Measurements from ENCODE around the gene EXOC3L2.
"Not testable (repeated sequence)": the region's sequence is repeated elsewhere in the genome, so short reads cannot be mapped to it uniquely, and the experiment has no call there.

The EXOC3L2 gene

GRCh38 chr19:45245334-45245787, at the start of gene EXOC3L2:
TSS of gene EXOC3L2 (minus strand) at chr19:45245407. CDS start at chr19:45239045, 6,362 bp downstream.
- DNase-seq (ENCODE audit: low read depth in 2 of 2), result no peak

DNA sequence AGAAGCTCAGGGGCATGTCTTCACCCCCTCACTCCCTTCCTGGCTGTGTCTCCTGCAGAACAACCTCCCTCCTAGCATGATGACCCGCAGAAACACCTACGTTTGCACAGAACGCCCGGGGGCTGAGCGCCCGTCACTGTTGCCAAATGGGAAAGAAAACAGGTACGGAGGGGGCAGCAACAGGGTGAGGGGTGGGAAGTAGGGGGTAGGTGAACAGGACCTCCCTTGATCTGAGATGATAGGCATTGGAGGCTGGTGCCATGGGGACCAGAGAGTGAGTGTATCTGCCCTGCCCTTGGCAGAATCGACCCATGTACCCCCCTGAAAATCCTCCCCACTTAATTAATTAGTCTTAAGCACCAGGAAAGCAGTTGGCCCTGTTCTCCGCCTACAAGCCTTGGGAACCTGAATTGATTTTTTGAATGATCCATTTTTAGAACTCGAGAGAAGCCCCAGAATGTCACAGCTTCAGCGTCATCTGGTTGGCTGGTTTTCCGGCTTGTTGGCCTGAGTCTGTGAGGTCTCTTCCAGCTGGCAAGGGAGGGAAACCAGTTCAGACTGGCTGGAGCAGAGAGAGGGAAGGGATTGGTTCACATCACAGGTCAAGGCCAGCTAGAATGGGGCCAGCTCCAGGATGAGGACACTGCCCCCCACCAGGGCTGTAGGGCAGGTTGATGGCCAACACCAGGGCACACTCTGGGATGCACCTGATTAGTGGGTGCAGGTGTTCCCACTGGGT, 49.3 kb upstream of the EXOC3L2 start:
- no peak for DNase-seq (ENCODE audit: low read depth in 2 of 2)

DNA sequence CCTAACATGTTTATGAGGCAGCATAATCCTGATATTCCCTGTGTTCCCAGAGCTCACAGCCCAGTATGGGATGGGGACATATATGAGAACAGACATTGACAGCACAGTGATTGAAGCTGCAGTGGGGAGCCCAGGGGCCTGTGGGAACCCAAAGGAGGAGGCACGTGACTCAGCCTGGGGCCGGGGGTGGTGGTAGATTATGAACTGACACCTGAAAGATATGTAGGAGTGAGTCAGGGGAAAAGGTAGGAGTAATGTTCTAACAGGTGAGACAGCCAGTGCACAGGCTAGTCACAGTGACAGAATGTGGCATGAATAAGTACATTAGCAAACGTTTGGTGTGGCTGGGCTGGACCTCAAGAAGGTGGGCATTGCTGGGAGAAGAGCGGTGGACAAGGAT, 48.5 kb upstream of the EXOC3L2 start:
- no peak for DNase-seq (ENCODE audit: low read depth in 2 of 2)

GRCh38 chr19:45291834-45292233, 46.6 kb upstream of the EXOC3L2 start:
- no peak for DNase-seq (ENCODE audit: low read depth in 2 of 2)

DNA sequence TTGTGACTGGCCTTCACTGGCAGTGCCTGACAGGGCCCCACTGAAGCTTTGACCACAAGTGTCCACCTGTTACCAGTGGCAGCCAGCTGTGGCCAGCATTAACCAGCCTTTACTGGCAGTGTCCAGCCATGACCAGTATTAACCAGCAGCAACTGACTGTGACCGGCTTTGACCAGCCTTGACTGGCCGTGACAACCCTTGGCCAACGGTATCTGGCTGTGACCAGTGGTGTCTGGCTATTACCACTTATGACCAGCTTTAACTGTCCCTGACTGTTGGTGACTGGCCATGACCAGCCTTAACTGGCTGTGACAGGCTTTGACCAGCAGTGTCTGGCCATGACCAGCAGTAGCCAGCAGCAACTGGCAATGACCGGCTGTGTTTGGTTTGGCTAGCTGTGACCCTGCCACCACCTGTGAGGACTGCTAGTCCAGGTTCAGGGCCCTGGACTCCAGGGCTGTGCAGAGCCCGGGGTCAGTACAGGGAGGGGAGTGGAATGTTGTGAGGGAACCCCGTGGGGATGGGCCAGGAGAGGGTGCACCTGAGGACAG, 45.2 kb upstream of the EXOC3L2 start:
- DNase-seq (ENCODE audit: low read depth in 2 of 2), result no peak

DNA sequence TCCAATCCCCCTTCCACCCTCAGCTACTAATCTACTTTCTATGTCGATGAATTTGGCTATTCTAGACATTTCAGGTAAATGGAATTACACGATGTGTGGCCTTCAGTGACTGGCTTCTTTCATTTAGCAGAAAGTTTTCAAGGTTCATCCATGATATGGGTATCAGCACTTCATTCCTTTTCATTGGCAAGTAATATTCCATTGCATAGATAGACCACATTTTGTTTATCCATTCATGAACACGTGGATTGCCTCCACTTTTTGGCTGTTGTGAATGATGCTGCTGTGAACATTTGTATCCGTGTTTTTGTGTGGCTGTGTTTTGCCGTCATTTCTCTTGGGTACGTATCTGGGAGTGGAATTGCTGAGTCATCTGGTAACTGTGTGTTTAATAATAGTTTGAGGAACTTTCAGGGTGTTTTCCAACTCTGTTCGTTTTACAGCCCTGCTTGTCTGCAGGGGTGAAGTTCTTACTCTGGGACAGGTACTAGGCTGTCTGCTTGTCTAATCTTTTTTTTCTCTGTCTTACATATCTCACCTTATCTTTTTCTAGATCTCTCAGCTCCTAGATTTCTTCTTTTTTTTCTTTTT, 38.3 kb upstream of the EXOC3L2 start:
- no peak for DNase-seq (ENCODE audit: low read depth in 2 of 2)

- no peak for DNase-seq (ENCODE audit: low read depth in 2 of 2)
These were observed 35.3 kb upstream of the EXOC3L2 start for GRCh38 chr19:45280471-45280961.

DNA sequence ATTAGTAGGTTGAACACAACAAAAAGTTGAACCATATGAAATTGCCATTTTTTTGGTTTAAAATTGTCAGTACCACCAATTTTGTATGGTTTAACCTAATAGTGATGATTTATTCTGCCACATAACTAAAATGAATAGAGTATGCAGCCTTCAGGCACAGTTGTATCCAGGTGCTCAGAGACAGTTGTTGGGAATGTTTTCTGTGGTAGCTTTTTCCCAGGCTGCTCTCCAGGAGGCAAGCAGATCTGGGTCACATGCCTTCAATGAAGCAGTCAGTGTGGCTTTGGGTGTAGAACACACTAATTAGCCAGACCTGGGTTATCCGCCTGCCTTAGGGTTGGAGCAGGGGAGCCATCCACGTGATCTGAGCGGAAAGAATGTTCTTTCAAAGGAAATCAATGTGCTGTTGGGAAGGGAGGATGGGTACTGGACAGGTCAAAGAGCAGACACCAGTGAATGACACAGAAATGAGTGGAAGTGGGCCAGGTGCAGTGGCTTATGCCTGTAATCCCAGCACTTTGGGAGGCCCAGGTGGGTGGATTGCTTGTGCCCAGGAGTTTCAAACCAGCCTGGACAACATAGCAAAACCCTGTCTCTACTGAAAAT, 34.5 kb upstream of the EXOC3L2 start:
- DNase-seq (ENCODE audit: low read depth in 2 of 2), result no peak

- no peak for DNase-seq (ENCODE audit: low read depth in 2 of 2)
These were observed 32.9 kb upstream of the EXOC3L2 start for GRCh38 chr19:45278087-45278486.

- no peak for DNase-seq (ENCODE audit: low read depth in 2 of 2)
These were observed 31.1 kb upstream of the EXOC3L2 start for GRCh38 chr19:45276284-45276687.

DNA sequence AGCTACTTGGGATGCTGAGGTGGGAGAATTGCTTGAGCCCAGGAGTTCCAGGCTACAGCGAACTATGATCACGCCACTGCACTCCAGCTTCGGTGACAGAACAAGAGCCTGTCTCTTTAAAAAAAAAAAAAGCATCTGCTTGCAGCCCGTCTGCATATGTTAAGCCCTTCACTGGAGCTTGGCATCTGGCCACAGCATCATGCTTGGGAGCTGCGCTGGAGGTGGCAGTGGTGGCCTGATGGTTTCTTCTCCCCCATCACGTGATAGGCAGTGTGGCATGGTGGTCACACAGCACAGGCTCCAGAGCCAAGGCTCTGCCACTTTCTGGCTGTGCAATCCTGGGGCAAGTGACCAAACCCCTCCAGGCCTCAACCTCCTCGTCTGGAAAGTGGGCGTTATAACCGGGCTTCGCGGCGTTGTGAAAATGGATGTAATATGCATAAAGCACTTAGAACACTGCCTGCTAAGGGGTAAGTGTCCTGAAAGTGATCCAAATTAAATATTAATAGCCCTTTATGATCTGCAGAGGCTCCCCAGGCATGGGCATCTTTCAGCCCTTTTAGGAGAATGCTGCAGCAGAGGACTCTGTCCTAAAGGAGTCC, 30.3 kb upstream of the EXOC3L2 start:
- DNase-seq (ENCODE audit: low read depth in 2 of 2), result no peak

DNA sequence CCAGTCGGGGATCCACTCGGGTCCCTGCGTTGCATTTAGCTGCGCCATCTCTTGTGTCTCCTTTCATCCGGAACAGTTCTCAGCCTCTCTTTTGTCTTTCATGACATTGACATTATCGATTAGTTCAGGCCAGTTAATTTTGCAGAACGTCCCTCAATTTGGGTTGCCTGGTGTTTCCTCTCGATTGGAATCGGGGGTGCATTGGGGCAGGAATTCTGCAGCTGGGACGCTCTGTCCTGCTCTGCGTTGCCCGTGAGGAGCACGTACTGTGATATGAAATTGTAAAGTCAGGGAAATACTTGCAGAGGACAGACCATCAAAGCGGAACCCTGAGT, 28.3 kb upstream of the EXOC3L2 start:
- no peak for DNase-seq (ENCODE audit: low read depth in 2 of 2)

DNA sequence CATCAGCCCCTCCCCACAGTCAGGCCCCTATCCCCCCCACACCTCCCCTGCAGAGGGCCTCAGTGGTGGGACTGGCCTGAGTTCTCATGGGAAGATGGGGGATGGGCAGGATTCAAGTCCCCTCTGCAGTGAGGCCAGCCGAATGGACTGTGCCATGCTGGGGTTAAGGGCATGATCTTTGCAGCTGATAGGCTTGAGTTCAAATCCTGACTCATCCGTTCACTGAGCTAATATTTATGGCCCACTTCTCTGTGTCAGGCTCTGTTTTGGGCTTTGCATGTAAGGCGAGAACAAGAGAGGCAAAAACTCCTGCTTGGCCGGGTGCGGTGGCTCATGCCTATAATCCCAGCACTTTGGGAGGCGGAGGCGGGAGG, 26.5 kb upstream of the EXOC3L2 start:
- no peak for DNase-seq (ENCODE audit: low read depth in 2 of 2)

DNA sequence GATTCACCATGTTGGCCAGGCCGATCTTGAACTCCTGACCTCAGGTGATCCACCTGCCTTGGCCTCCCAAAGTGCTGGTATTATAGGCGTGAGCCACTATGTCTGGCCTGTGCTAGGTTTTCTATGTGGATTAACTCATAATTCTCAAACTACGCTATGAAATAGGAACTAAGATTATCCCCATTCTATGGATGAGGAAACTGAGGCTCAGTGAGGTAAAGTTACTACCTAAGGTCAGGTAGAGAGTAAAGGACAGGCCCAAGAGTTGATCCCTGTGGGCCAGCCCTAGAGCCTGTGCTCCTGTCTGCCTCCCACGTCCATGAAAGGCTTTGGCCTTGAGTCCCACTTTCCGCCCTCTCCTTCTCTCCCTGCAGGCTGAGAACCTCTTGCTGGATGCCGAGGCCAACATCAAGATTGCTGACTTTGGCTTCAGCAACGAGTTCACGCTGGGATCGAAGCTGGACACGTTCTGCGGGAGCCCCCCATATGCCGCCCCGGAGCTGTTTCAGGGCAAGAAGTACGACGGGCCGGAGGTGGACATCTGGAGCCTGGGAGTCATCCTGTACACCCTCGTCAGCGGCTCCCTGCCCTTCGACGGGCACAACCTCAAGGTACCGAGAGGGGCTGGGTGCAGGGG, 26.0 kb upstream of the EXOC3L2 start:
- no peak for DNase-seq (ENCODE audit: low read depth in 2 of 2)

DNA sequence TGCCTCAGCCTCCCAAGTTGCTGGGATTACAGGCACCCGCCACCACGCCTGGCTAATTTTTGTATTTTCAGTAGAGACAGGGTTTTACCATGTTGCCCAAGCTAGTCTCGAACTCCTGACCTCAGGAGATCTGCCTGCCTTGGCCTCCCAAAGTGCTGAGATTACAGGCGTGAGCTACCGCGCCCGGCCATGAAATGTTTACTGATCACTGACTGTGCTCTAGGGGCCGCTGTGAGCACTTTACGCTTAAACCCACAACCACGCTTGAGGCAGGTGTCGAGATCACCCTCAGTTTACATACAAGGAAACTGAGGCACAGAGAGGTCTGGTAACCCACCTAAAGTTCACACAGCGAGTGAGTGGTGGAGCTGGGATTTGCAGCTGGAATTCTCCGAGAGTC, 24.7 kb upstream of the EXOC3L2 start:
- DNase-seq (ENCODE audit: low read depth in 2 of 2), result not testable (repeated sequence)

- no peak for DNase-seq (ENCODE audit: low read depth in 2 of 2)
These were observed 22.1 kb upstream of the EXOC3L2 start for GRCh38 chr19:45267296-45267695.

GRCh38 chr19:45265375-45265774, 20.2 kb upstream of the EXOC3L2 start:
- DNase-seq (ENCODE audit: low read depth in 2 of 2), result no peak

- no peak for DNase-seq (ENCODE audit: low read depth in 2 of 2)
These were observed 19.6 kb upstream of the EXOC3L2 start for GRCh38 chr19:45264781-45265317.

DNA sequence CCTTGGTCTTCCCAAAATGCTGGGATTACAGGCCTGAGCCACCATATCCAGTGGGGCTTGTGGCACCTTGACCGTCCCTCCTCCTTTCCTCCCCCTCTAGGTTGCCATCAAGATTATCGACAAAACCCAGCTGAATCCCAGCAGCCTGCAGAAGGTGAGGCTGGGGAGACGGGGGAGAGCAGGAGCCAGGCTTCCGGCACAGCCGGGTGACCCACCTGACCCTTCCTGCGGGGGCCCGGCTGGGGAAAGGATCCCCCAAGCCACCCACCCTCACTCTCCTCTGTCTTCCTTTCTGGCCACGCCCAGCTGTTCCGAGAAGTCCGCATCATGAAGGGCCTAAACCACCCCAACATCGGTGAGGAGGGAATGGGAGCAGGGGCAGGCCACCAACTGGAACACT, 17.8 kb upstream of the EXOC3L2 start:
- DNase-seq (ENCODE audit: low read depth in 2 of 2), result no peak

DNA sequence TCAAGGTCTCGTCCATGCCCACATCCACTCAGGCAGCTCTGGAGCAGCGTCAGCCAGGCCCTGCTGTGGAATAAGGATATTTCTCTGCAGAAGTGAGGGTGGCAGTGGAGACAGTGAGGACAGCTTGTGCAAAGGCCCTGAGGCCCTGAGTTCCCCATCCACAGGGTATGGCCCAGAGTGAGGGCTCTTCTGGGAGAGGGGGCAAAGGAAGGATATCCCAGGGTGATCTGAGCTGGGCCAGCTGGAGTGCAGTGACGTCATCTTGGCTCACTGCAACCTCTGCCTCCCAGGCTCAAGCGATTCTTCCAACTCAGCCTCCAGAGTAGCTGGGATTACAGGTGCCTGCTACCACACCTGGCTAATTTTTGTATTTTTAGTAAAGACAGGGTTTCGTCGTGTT, 17.4 kb upstream of the EXOC3L2 start:
- DNase-seq (ENCODE audit: low read depth in 2 of 2), result no peak

DNA sequence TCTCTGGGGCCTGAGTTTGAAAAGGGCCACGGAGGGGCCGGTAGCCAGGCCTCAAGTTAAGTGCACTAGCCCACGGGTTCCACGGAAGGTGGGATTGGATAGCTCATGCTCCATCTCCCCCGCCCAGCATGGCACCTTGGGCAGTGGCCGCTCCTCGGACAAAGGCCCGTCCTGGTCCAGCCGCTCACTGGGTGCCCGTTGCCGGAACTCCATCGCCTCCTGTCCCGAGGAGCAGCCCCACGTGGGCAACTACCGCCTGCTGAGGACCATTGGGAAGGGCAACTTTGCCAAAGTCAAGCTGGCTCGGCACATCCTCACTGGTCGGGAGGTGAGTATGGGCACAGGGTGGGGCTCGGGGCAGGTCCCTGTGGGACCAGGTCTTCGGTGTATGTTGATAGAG, 13.7 kb upstream of the EXOC3L2 start:
- no peak for DNase-seq (ENCODE audit: low read depth in 2 of 2)

DNA sequence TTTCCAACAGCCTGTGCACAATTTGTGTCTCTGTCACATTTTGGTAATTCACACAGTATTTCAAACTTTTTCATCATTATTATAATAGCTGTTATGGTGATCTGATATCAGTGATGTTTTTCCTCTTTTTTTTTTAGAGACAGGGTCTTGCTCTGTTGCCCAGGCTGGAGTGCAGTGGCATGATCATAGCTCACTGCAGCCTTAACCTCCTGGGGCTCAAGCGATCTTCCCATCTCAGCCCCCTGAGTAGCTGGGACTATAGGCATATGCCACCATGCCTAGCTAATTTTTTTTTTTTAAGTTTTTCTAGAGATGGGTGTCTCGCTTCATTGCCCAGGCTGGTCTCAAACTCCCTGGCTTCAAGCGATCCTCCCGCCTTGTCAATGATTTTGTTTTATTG, 11.6 kb upstream of the EXOC3L2 start:
- DNase-seq (ENCODE audit: low read depth in 2 of 2), result no peak

Measured in stimulated activated CD4-positive, alpha-beta T cell treated with anti-CD3 and anti-CD28 coated beads, Interleukin-12 subunit alpha, Interleukin-12 subunit beta, amount 100 ng/mL, for 24 hours (primary cell).